ENCODE measurements around the gene NEBL.

Gene NEBL

GRCh38 chr10:20912969-20913368 is 15.9 kb upstream of the NEBL start:
- no peak overlapping the region for H3K9ac ChIP-seq (ENCODE audit: low read length)
- no peak overlapping the region for H3K4me2 ChIP-seq (ENCODE audit: low read length)
- TF ChIP-seq, protein P1, sequence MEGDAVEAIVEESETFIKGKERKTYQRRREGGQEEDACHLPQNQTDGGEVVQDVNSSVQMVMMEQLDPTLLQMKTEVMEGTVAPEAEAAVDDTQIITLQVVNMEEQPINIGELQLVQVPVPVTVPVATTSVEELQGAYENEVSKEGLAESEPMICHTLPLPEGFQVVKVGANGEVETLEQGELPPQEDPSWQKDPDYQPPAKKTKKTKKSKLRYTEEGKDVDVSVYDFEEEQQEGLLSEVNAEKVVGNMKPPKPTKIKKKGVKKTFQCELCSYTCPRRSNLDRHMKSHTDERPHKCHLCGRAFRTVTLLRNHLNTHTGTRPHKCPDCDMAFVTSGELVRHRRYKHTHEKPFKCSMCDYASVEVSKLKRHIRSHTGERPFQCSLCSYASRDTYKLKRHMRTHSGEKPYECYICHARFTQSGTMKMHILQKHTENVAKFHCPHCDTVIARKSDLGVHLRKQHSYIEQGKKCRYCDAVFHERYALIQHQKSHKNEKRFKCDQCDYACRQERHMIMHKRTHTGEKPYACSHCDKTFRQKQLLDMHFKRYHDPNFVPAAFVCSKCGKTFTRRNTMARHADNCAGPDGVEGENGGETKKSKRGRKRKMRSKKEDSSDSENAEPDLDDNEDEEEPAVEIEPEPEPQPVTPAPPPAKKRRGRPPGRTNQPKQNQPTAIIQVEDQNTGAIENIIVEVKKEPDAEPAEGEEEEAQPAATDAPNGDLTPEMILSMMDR (IDR thresholded peaks at IDR 0.05; ENCODE audit: low read depth, low read length): no peak
- TF ChIP-seq EZH2phosphoT487 (IDR thresholded peaks at IDR 0.05; ENCODE audit: low read depth): no peak
- no peak overlapping the region for H3K4me3 ChIP-seq (ENCODE audit: low read length)
- no peaks in the 10 kb centered on the region for H3K4me1 ChIP-seq (ENCODE audit: low read length)
- no peak overlapping the region for H3K27ac ChIP-seq (ENCODE audit: low read length)
- no peak overlapping the region for H2AFZ ChIP-seq (ENCODE audit: low read depth, low read length)
- no peaks in the 10 kb centered on the region for H3K79me2 ChIP-seq (ENCODE audit: low read length)
- H3K36me3 ChIP-seq (replicated peaks; ENCODE audit: low read depth, low read length): no peaks in the 10 kb centered on the region
- H3K9me3 ChIP-seq (ENCODE audit: insufficient read depth, low read length): no peaks in the 10 kb centered on the region
- no peaks in the 10 kb centered on the region for H3K27me3 ChIP-seq (ENCODE audit: low read depth, low read length)
- no peaks in the 10 kb centered on the region for H4K20me1 ChIP-seq (ENCODE audit: insufficient read depth, low read length)

- Histone ChIP-seq H4K20me1 (ENCODE audit: insufficient read depth, low read length) (no peaks in the 10 kb centered on the region), H3K36me3 (replicated peaks; ENCODE audit: low read depth, low read length) (no peaks in the 10 kb centered on the region), H3K4me3 (ENCODE audit: low read length) (no peak overlapping the region), H3K9me3 (ENCODE audit: insufficient read depth, low read length) (no peaks in the 10 kb centered on the region), H3K4me1 (ENCODE audit: low read length) (no peaks in the 10 kb centered on the region), H2AFZ (ENCODE audit: low read depth, low read length) (no peak overlapping the region), H3K27me3 (ENCODE audit: low read depth, low read length) (no peaks in the 10 kb centered on the region), H3K79me2 (ENCODE audit: low read length) (no peaks in the 10 kb centered on the region), H3K9ac (ENCODE audit: low read length) (no peak overlapping the region), H3K27ac (ENCODE audit: low read length) (no peak overlapping the region), H3K4me2 (ENCODE audit: low read length) (no peak overlapping the region)
- TF ChIP-seq EZH2phosphoT487 (IDR thresholded peaks at IDR 0.05; ENCODE audit: low read depth): no peak
Observed at GRCh38 chr10:20911626-20912025, 14.5 kb upstream of the NEBL start.

DNA sequence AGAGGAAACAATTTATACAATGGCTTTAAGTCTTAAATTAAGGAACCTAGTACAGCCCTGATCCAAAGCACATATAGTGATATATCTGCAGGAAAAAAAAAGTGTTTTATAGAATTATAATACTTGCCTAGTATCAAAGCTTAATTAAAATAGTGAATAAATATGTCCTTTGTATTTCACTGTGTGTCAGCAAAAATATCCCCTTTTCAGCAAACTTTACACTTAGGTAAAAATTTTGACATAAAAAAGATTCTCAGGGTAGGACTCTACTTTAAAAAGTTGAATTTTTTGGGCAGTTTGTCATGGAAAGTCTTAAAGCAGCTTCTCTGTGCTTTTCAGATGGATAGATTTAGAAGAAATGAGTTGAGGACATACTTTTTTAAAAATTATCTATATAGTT is 12.7 kb upstream of the NEBL start:
- no peak overlapping the region for H2AFZ ChIP-seq (ENCODE audit: low read depth, low read length)
- H3K4me1 ChIP-seq (ENCODE audit: low read length): no peaks in the 10 kb centered on the region
- TF ChIP-seq, protein P1 (IDR thresholded peaks at IDR 0.05; ENCODE audit: low read depth, low read length): no peak
- TF ChIP-seq EZH2phosphoT487 (IDR thresholded peaks at IDR 0.05; ENCODE audit: low read depth): no peak
- no peaks in the 10 kb centered on the region for H3K79me2 ChIP-seq (ENCODE audit: low read length)
- H3K27me3 ChIP-seq (ENCODE audit: low read depth, low read length): no peaks in the 10 kb centered on the region
- no peaks in the 10 kb centered on the region for H3K36me3 ChIP-seq (replicated peaks; ENCODE audit: low read depth, low read length)
- no peaks in the 10 kb centered on the region for H3K9me3 ChIP-seq (ENCODE audit: insufficient read depth, low read length)
- H4K20me1 ChIP-seq (ENCODE audit: insufficient read depth, low read length): no peaks in the 10 kb centered on the region
- no peak overlapping the region for H3K9ac ChIP-seq (ENCODE audit: low read length)
- H3K27ac ChIP-seq (ENCODE audit: low read length): no peak overlapping the region
- H3K4me2 ChIP-seq (ENCODE audit: low read length): no peak overlapping the region
- no peak overlapping the region for H3K4me3 ChIP-seq (ENCODE audit: low read length)

DNA sequence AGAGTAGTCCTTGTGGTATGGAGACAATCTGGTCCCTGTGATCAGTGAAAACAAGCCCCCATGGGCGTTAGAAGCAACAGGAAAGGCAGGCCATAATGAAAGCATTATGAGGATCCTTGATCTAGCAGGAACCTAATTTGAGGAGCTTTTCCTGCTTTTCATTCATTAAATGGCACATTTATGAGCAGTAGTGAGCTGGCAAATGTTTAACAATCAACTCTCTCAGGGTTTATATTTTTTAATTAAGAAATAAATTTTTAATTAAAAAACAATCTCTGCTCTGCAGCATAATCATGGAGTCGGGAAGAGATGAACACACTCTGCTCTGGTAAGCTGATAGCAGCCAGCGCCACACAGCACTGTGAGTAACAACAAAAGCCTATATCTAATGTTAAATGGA is 11.3 kb upstream of the NEBL start:
- H3K27ac ChIP-seq (ENCODE audit: low read length): no peak overlapping the region
- no peaks in the 10 kb centered on the region for H3K79me2 ChIP-seq (ENCODE audit: low read length)
- TF ChIP-seq EZH2phosphoT487 (IDR thresholded peaks at IDR 0.05; ENCODE audit: low read depth): no peak
- TF ChIP-seq, protein P1 (IDR thresholded peaks at IDR 0.05; ENCODE audit: low read depth, low read length): no peak
- no peaks in the 10 kb centered on the region for H3K4me1 ChIP-seq (ENCODE audit: low read length)
- no peaks in the 10 kb centered on the region for H4K20me1 ChIP-seq (ENCODE audit: insufficient read depth, low read length)
- H3K4me3 ChIP-seq (ENCODE audit: low read length): no peak overlapping the region
- no peaks in the 10 kb centered on the region for H3K36me3 ChIP-seq (replicated peaks; ENCODE audit: low read depth, low read length)
- no peak overlapping the region for H2AFZ ChIP-seq (ENCODE audit: low read depth, low read length)
- no peak overlapping the region for H3K9ac ChIP-seq (ENCODE audit: low read length)
- H3K4me2 ChIP-seq (ENCODE audit: low read length): no peak overlapping the region
- H3K9me3 ChIP-seq (ENCODE audit: insufficient read depth, low read length): no peaks in the 10 kb centered on the region
- no peaks in the 10 kb centered on the region for H3K27me3 ChIP-seq (ENCODE audit: low read depth, low read length)
